Kidney (tissue), 14 donors: ENCODE measurements around the gene CPT1B. TPM values are rescaled to one million over a fixed set of nuclear protein-coding genes. Genes with fewer than 3 reads are reported as not detected.
A peak's percentile ranks its signal among the peaks of the same experiment; 100 is the strongest.

ENCODE experiments used
- DNase-seq, 5 donors: peaks; one replicate each; pipeline ENCODE4 v3.0.0-alpha.2; 2013 to 2020
- FAIRE-seq: peaks from 2 replicates; lab custom pipeline; 2012; peaks lifted over from hg19 to GRCh38; lab: Jason Lieb, UNC
- H3K27ac ChIP-seq, 2 donors: one replicate each; pipeline ENCODE4 v1.7.0; 2013; ENCODE audit warnings: low read depth in 2 of 2, low read length in 2 of 2, inconsistent platforms in 1 of 2
- H3K27me3 ChIP-seq: one replicate; pipeline ENCODE4 v1.7.1; 2013; ENCODE audit warnings: low read length, inconsistent platforms; ENCODE audit not compliant: control insufficient read depth, insufficient read depth
- H3K36me3 ChIP-seq, 3 donors: one replicate each; pipeline versions ENCODE4 v1.7.0 to v1.7.1; 2013; ENCODE audit warnings: low read length in 3 of 3, control low read depth in 1 of 3, inconsistent platforms in 1 of 3; ENCODE audit not compliant: insufficient read depth in 3 of 3, control insufficient read depth in 2 of 3
- H3K4me1 ChIP-seq, 3 donors: one replicate each; pipeline versions ENCODE4 v1.7.0 to v1.7.1; 2013; ENCODE audit warnings: low read length in 3 of 3, inconsistent platforms in 1 of 3, low read depth in 1 of 3; ENCODE audit not compliant: control insufficient read depth in 2 of 3, insufficient read depth in 2 of 3
- H3K4me3 ChIP-seq, 3 donors: one replicate each; pipeline versions ENCODE4 v1.7.0 to v1.8.1; 2013; ENCODE audit warnings: low read length in 3 of 3, control low read depth in 1 of 3, inconsistent platforms in 1 of 3
- H3K9ac ChIP-seq, 3 donors: one replicate each; pipeline versions ENCODE4 v1.7.0 to v1.7.1; 2013; ENCODE audit warnings: low read length in 3 of 3, control low read depth in 1 of 3, inconsistent platforms in 1 of 3
- H3K9me3 ChIP-seq, 3 donors: one replicate each; pipeline versions ENCODE4 v1.7.0 to v1.7.1; 2013; ENCODE audit warnings: low read length in 3 of 3, control low read depth in 1 of 3, inconsistent platforms in 1 of 3; ENCODE audit not compliant: control insufficient read depth in 2 of 3, insufficient read depth in 1 of 3
- intact Hi-C: fragments of 100-400 bp; cut with DNase I; formaldehyde crosslinking; loops from one replicate; pipeline ENCODE4 v1.11.1; 2022
- polyA plus RNA-seq: library from polyadenylated mRNA; stranded (reverse); fragments of 350-450 nt; fragmentation: Illumina TruSeq; extraction: RNeasy Lipid Tissue Mini Kit (QIAGEN cat#74804); gene quantifications from one replicate; pipeline ENCODE4 v1.2.3, GENCODE V29; 2014; ENCODE audit warnings: low read depth, low replicate concordance; ENCODE audit not compliant: insufficient read depth
- total RNA-seq: library from RNA; stranded (reverse); fragmentation: NEBNext Ultra II Directional; extraction: Animal tissue kit (Norgen Biotek cat#: 25700); gene quantifications from one replicate; pipeline ENCODE4 v1.2.1, GENCODE V29; 2021
- TF ChIP-seq, protein P1 (sequence below): IDR thresholded peaks from 3 replicates; pipeline ENCODE4 v1.5.1; 2012; ENCODE audit warnings: mild to moderate bottlenecking, moderate library complexity, borderline replicate concordance; ENCODE audit not compliant: insufficient read depth; ENCODE audit errors: extremely low read depth
- donor health status: control.
- donor health status: control.
- donor health status: control.
- donor health status: control.
- donor health status: control.
- donor health status: DM: yes; HTN: yes; CAD: no.
- donor health status: Normal renal cell carcinoma (clear cell type).

CPT1B gene
- total and polyA plus RNA-seq, 2 donors from 2014 or later = 20.6 to 34.3 TPM

DNA sequence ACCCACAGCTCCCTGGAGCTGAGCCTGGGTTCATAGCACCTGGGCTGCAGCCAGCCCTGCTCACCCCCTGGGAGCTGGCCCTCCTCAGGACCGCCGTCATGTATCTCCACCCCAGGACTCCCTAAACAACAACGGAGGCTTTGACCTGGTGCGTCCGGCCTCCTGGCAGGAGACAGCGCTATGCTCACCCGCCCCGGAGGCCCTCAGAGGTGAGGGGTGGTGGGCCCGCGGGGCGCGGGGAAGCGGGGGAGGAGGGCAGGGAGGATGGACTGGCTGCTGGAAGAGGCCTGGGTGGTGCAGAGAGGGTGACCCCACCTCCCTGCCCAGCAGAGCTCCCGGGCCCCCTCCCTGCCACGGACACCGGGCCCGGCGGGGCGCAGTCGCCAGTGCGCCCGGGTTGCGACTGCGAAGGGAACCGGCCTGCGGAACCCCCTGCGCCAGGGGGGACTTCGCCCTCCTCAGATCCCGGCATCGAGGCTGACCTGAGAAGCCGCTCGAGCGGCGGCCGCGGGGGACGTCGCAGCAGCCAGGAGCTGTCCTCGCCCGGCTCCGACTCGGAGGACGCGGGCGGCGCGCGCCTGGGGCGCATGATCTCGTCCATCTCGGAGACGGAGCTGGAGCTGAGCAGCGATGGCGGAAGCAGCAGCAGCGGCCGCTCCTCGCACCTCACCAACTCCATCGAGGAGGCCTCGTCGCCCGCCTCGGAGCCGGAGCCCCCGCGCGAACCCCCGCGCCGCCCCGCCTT lies 25.5 kb upstream of the CPT1B start:
- H3K9ac ChIP-seq = no peak overlapping the region
- H3K9me3 ChIP-seq = no peaks in the 10 kb centered on the region
- peak in 1 of 5 donors; percentile 61 for DNase-seq
- H3K36me3 ChIP-seq = no peaks in the 10 kb centered on the region
- intact Hi-C loops = no loop called here
- no peak overlapping the region for H3K27ac ChIP-seq
- peaks cover 18% of the 10 kb centered on the region for H3K27me3 ChIP-seq
- H3K4me1 ChIP-seq = peaks cover 0 to 2% (median 0%) of the 10 kb centered on the region in 3 donors
- TF ChIP-seq, protein P1, sequence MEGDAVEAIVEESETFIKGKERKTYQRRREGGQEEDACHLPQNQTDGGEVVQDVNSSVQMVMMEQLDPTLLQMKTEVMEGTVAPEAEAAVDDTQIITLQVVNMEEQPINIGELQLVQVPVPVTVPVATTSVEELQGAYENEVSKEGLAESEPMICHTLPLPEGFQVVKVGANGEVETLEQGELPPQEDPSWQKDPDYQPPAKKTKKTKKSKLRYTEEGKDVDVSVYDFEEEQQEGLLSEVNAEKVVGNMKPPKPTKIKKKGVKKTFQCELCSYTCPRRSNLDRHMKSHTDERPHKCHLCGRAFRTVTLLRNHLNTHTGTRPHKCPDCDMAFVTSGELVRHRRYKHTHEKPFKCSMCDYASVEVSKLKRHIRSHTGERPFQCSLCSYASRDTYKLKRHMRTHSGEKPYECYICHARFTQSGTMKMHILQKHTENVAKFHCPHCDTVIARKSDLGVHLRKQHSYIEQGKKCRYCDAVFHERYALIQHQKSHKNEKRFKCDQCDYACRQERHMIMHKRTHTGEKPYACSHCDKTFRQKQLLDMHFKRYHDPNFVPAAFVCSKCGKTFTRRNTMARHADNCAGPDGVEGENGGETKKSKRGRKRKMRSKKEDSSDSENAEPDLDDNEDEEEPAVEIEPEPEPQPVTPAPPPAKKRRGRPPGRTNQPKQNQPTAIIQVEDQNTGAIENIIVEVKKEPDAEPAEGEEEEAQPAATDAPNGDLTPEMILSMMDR = no peak
- no peak overlapping the region for H3K4me3 ChIP-seq
- no peak for FAIRE-seq

DNA sequence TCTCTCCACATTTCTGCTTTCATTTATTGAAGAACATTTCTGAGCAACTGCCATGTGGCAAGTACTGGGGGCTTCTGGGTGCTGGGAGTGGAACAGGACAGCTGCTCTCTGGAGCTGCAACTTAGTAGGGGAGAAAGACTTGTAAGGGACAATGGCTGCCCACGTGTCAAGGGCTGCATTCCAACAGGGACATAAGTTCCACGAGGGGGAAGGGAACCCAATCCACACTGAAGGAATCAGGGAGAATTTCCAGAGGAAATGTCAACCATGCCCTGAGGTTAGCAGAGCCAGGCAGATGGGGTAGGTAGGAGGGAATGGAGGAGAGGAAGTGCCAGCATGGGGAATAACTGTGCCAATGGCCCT lies 24.1 kb upstream of the CPT1B start:
- H3K4me1 ChIP-seq = peaks cover 0 to 2% (median 0%) of the 10 kb centered on the region in 3 donors
- H3K9ac ChIP-seq = no peak overlapping the region
- DNase-seq (no peak), FAIRE-seq (no peak)
- TF ChIP-seq, protein P1 = no peak
- no peaks in the 10 kb centered on the region for H3K36me3 ChIP-seq
- H3K27ac ChIP-seq = no peak overlapping the region
- no peak overlapping the region for H3K4me3 ChIP-seq
- H3K27me3 ChIP-seq = peaks cover 18% of the 10 kb centered on the region
- intact Hi-C loops = no loop called here
- no peaks in the 10 kb centered on the region for H3K9me3 ChIP-seq

DNA sequence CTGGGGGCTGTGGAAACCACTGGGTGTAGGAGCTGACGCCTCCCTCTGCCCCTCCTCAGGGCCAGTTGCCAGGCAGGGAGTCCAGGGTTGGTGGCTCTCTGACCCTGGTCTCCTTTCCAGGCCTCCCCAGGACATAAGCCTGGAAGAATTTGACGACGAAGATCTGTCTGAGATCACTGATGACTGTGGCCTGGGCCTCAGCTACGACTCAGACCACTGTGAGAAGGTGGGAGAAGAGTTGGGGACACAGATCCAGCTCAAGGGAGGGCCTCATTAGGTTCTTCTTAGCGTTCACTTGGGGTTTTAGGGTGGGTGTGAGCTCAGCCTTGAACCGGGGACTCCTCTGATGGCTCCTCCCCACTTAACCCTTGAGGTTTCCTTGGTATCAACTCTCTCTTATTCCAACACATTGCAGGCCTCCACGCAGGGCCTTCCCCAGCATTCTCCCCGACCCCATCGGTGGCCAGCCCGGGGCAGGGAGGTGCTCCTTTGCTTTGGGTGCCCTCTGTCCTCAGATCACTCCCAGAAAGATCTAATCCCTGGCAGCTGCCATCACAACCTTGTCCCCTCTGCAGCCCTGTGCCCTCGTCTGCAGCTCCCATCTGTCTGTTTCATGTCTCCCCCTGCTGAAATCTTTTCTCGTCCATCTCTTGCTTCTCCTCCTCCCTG lies 23.6 kb upstream of the CPT1B start:
- no peaks in the 10 kb centered on the region for H3K36me3 ChIP-seq
- peaks cover 18% of the 10 kb centered on the region for H3K27me3 ChIP-seq
- FAIRE-seq = no peak
- peaks cover 0 to 2% (median 0%) of the 10 kb centered on the region in 3 donors for H3K4me1 ChIP-seq
- peak in 1 of 5 donors; percentile 48 for DNase-seq
- no peak overlapping the region for H3K9ac ChIP-seq
- no peak overlapping the region for H3K4me3 ChIP-seq
- H3K27ac ChIP-seq = no peak overlapping the region
- no peaks in the 10 kb centered on the region for H3K9me3 ChIP-seq
- intact Hi-C loops = no loop called here
- TF ChIP-seq, protein P1 = no peak
